GM10248 (cell line): ENCODE data around the gene GAB2.
"Not testable (repeated sequence)": the region's sequence is repeated elsewhere in the genome, so short reads cannot be mapped to it uniquely, and the experiment has no call there.

ENCODE experiments used
- CTCF ChIA-PET: fragments of 300-600 bp; sonication (Branson Sonifier 250); formaldehyde crosslinking; extraction: SDS; loops from one replicate; lab custom pipeline; 2021; ENCODE audit warnings: antibody characterized with exemption; lab: Yijun Ruan, JAX
- POLR2A ChIA-PET: fragments of 350-650 bp; sonication (Branson Sonifier 250); formaldehyde crosslinking; extraction: SDS; loops from one replicate; lab custom pipeline; 2020; ENCODE audit warnings: antibody characterized with exemption; lab: Yijun Ruan, JAX
- DNase-seq: peaks from one replicate; pipeline ENCODE4 v3.0.0; 2012; ENCODE audit errors: extremely low spot score
- CTCF ChIP-seq: IDR thresholded peaks from 2 replicates; pipeline ENCODE4 v1.5.1; 2012; ENCODE audit warnings: mild to moderate bottlenecking, low read depth; ENCODE audit errors: extremely low read depth, missing control alignments, control extremely low read depth

Gene GAB2

GRCh38 chr11:78359921-78360320 lies 57.7 kb downstream of the GAB2 start:
- CTCF ChIA-PET = interaction anchor here (1.1 kb wide), 1 partner anchor 19 kb away, joined by 3 read pairs; no protein-coding TSS in a partner anchor
- no peak for TF ChIP-seq CTCF
- POLR2A ChIA-PET = no interaction called here
- DNase-seq = no peak

GRCh38 chr11:78357924-78358323 lies 59.7 kb downstream of the GAB2 start:
- CTCF ChIA-PET = interaction anchor here (1.3 kb wide), 1 partner anchor 11 kb away, joined by 3 read pairs; no protein-coding TSS in a partner anchor
- POLR2A ChIA-PET, DNase-seq: not testable (repeated sequence)

- DNase-seq, POLR2A ChIA-PET: not testable (repeated sequence)
- CTCF ChIA-PET = interaction anchor here (1.3 kb wide), 1 partner anchor 11 kb away, joined by 3 read pairs; no protein-coding TSS in a partner anchor
Measured at GRCh38 chr11:78357425-78357824, 60.2 kb downstream of the GAB2 start.

GRCh38 chr11:78355742-78356141 lies 61.9 kb downstream of the GAB2 start:
- CTCF ChIA-PET = interaction anchor here (0.9 to 1.6 kb wide), 7 partner anchors 9 to 209 kb away, joined by 3 to 5 read pairs (median 3); no protein-coding TSS in a partner anchor
- DNase-seq, POLR2A ChIA-PET: not testable (repeated sequence)

- ChIA-PET CTCF (interaction anchor here (0.9 to 1.6 kb wide), 7 partner anchors 8 to 209 kb away, joined by 3 to 5 read pairs (median 3); no protein-coding TSS in a partner anchor), POLR2A (interaction anchor here (0.8 kb wide), 1 partner anchor 16 kb away, joined by 5 read pairs; no protein-coding TSS in a partner anchor)
- no peak for TF ChIP-seq CTCF
- no peak for DNase-seq
Measured at GRCh38 chr11:78355309-78355705, 62.3 kb downstream of the GAB2 start.

- POLR2A ChIA-PET = interaction anchor here (0.8 kb wide), 1 partner anchor 15 kb away, joined by 5 read pairs; no protein-coding TSS in a partner anchor
- no peak for DNase-seq
- no peak for TF ChIP-seq CTCF
- CTCF ChIA-PET = interaction anchor here (0.9 to 1.4 kb wide), 7 partner anchors 11 to 210 kb away, joined by 3 to 5 read pairs (median 3); no protein-coding TSS in a partner anchor
Measured at GRCh38 chr11:78354408-78355308, 63.0 kb downstream of the GAB2 start.

DNA sequence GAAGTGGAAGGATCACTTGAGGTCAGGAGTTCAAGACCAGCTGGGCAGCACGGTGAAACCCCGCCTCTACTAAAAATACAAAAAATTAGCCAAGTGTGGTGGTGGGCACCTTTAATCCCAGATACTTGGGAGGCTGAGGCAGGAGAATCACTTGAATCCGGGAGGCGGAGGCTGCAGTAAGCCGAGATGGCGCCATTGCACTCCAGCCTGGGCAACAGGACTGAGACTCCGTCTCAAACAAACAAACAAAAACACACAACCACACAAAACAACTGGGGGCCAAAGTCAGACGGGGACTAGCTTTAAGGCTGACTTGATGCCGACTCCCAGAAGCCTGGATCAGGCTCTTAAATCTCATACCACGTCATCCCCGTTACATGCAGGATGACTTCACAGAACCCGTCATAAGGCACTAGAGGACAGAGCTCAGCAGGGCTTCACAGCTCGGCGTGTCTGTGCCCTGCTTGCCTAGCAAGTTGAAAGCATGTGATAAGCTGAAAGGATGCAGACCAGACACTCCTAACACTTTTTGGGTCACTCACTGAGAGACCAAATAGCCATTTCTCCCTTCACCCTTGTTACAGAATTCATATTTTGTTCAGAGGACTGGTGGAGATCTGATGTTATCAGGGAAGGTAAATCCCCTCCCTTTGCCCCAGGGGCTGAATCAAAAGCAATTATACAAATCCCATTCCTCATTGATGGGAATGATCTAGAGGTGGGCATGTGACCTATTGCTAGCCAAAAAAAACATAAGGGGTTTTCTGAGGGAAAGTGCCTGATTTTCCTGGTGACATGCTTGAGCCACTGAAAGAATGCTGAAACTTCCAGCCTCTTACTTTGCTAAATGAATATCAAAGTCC lies 65.4 kb downstream of the GAB2 start:
- POLR2A ChIA-PET = no interaction called here

More for the DNA sequence above, 65.4 kb downstream of the GAB2 start:
- DNase-seq = no peak
- no peak for TF ChIP-seq CTCF
- CTCF ChIA-PET = interaction anchor here (1.0 to 2.0 kb wide), 6 partner anchors 12 to 293 kb away, joined by 3 to 11 read pairs (median 3); no protein-coding TSS in a partner anchor
